Measurements from ENCODE around the gene MRS2. TPM values are rescaled to one million over a fixed set of nuclear protein-coding genes. Genes with fewer than 3 reads are reported as not detected.

The MRS2 gene
- total RNA-seq, 1 donor from 2014 or later: 24.8 TPM

- H3K4me1 Mint-ChIP-seq (ENCODE audit: unreplicated experiment): peaks cover 28% of the 10 kb centered on the region
- H3K27me3 Mint-ChIP-seq (ENCODE audit: unreplicated experiment): no peaks in the 10 kb centered on the region
- no peak for DNase-seq (ENCODE audit: low spot score)
- no peak for TF ChIP-seq CTCF (IDR thresholded peaks at IDR 0.05; ENCODE audit: unreplicated experiment)
- H3K36me3 Mint-ChIP-seq (ENCODE audit: low read depth, unreplicated experiment): peaks cover 9% of the 10 kb centered on the region
- no peaks in the 10 kb centered on the region for H3K9me3 Mint-ChIP-seq (ENCODE audit: unreplicated experiment)
- H3K4me3 Mint-ChIP-seq (ENCODE audit: unreplicated experiment): no peak overlapping the region
- no peak overlapping the region for H3K27ac Mint-ChIP-seq (ENCODE audit: unreplicated experiment)
These were observed 1.3 kb upstream of the MRS2 start for GRCh38 chr6:24401458-24401857.

GRCh38 chr6:24403501-24403824 lies 727 bp downstream of the MRS2 start:
- Mint-ChIP-seq H3K36me3 (ENCODE audit: low read depth, unreplicated experiment) (peaks cover 9% of the 10 kb centered on the region), H3K27ac (ENCODE audit: unreplicated experiment) (peak overlapping the region; percentile 74), H3K4me1 (ENCODE audit: unreplicated experiment) (peaks cover 28% of the 10 kb centered on the region), H3K27me3 (ENCODE audit: unreplicated experiment) (no peaks in the 10 kb centered on the region), H3K9me3 (ENCODE audit: unreplicated experiment) (no peaks in the 10 kb centered on the region), H3K4me3 (ENCODE audit: unreplicated experiment) (peak overlapping the region; percentile 98)
- no peak for DNase-seq (ENCODE audit: low spot score)
- no peak for TF ChIP-seq CTCF (IDR thresholded peaks at IDR 0.05; ENCODE audit: unreplicated experiment)

GRCh38 chr6:24405262-24405661 lies 2.5 kb downstream of the MRS2 start:
- peaks cover 9% of the 10 kb centered on the region for H3K36me3 Mint-ChIP-seq (ENCODE audit: low read depth, unreplicated experiment)
- peaks cover 17% of the 10 kb centered on the region for H3K4me1 Mint-ChIP-seq (ENCODE audit: unreplicated experiment)
- no peaks in the 10 kb centered on the region for H3K9me3 Mint-ChIP-seq (ENCODE audit: unreplicated experiment)
- H3K4me3 Mint-ChIP-seq (ENCODE audit: unreplicated experiment): no peak overlapping the region
- TF ChIP-seq CTCF (IDR thresholded peaks at IDR 0.05; ENCODE audit: unreplicated experiment): no peak
- DNase-seq (ENCODE audit: low spot score): no peak
- H3K27me3 Mint-ChIP-seq (ENCODE audit: unreplicated experiment): no peaks in the 10 kb centered on the region
- H3K27ac Mint-ChIP-seq (ENCODE audit: unreplicated experiment): no peak overlapping the region

- TF ChIP-seq CTCF (IDR thresholded peaks at IDR 0.05; ENCODE audit: unreplicated experiment): no peak
- H3K36me3 Mint-ChIP-seq (ENCODE audit: low read depth, unreplicated experiment): peaks cover 12% of the 10 kb centered on the region
- H3K27me3 Mint-ChIP-seq (ENCODE audit: unreplicated experiment): no peaks in the 10 kb centered on the region
- no peaks in the 10 kb centered on the region for H3K9me3 Mint-ChIP-seq (ENCODE audit: unreplicated experiment)
- peaks cover 7% of the 10 kb centered on the region for H3K4me1 Mint-ChIP-seq (ENCODE audit: unreplicated experiment)
- no peak overlapping the region for H3K27ac Mint-ChIP-seq (ENCODE audit: unreplicated experiment)
- H3K4me3 Mint-ChIP-seq (ENCODE audit: unreplicated experiment): no peak overlapping the region
- DNase-seq (ENCODE audit: low spot score): no peak
These were observed 6.1 kb downstream of the MRS2 start for GRCh38 chr6:24408719-24409410.

GRCh38 chr6:24410622-24411021 lies 7.9 kb downstream of the MRS2 start:
- Mint-ChIP-seq H3K9me3 (ENCODE audit: unreplicated experiment) (no peaks in the 10 kb centered on the region), H3K27ac (ENCODE audit: unreplicated experiment) (no peak overlapping the region), H3K4me3 (ENCODE audit: unreplicated experiment) (no peak overlapping the region), H3K36me3 (ENCODE audit: low read depth, unreplicated experiment) (peaks cover 6% of the 10 kb centered on the region), H3K27me3 (ENCODE audit: unreplicated experiment) (no peaks in the 10 kb centered on the region), H3K4me1 (ENCODE audit: unreplicated experiment) (peaks cover 3% of the 10 kb centered on the region)
- no peak for TF ChIP-seq CTCF (IDR thresholded peaks at IDR 0.05; ENCODE audit: unreplicated experiment)
- no peak for DNase-seq (ENCODE audit: low spot score)

Data from endothelial cell (in vitro differentiated cells).